Activated naive CD4-positive, alpha-beta T cell treated with anti-CD3 and anti-CD28 coated beads for 36 hours (primary cell): ENCODE measurements around the gene FRMD4A. TPM values are rescaled to one million over a fixed set of nuclear protein-coding genes. Genes with fewer than 3 reads are reported as not detected.
A peak's percentile ranks its signal among the peaks of the same experiment; 100 is the strongest.

ENCODE experiments used
- CTCF ChIA-PET: fragments of 350-600 bp; sonication (Branson Sonifier 250); formaldehyde crosslinking; loops from one replicate; lab custom pipeline; 2021; ENCODE audit warnings: antibody characterized with exemption; lab: Charles Lee
- DNase-seq: peaks from one replicate; pipeline ENCODE4 v3.0.0-alpha.2; 2020
- H3K27ac Mint-ChIP-seq: one replicate; pipeline ENCODE4 v1.8.0; 2021; ENCODE audit warnings: mild to moderate bottlenecking, mixed read lengths
- H3K27me3 Mint-ChIP-seq: one replicate; pipeline ENCODE4 v1.8.0; 2021; ENCODE audit warnings: low read depth, mixed read lengths
- H3K36me3 Mint-ChIP-seq: one replicate; pipeline ENCODE4 v1.8.0; 2021; ENCODE audit warnings: low read depth, mixed read lengths
- H3K4me1 Mint-ChIP-seq: one replicate; pipeline ENCODE4 v1.8.0; 2021; ENCODE audit warnings: low read depth, mixed read lengths
- H3K4me3 Mint-ChIP-seq: one replicate; pipeline ENCODE4 v1.8.0; 2021; ENCODE audit warnings: mild to moderate bottlenecking, moderate library complexity, mixed read lengths
- H3K9me3 Mint-ChIP-seq: one replicate; pipeline ENCODE4 v1.8.0; 2021; ENCODE audit warnings: mixed read lengths
- intact Hi-C: fragments of 100-400 bp; cut with micrococcal nuclease; formaldehyde crosslinking; loops from one replicate; pipeline ENCODE4 v1.15.1; 2023
- total RNA-seq, 2 experiments: library from RNA; stranded (reverse); gene quantifications; one replicate each; pipeline ENCODE4 v1.2.3, GENCODE V29; 2021

FRMD4A gene
- total RNA-seq, 2 experiments from 2014 or later = 0.69 to 1.1 TPM

DNA sequence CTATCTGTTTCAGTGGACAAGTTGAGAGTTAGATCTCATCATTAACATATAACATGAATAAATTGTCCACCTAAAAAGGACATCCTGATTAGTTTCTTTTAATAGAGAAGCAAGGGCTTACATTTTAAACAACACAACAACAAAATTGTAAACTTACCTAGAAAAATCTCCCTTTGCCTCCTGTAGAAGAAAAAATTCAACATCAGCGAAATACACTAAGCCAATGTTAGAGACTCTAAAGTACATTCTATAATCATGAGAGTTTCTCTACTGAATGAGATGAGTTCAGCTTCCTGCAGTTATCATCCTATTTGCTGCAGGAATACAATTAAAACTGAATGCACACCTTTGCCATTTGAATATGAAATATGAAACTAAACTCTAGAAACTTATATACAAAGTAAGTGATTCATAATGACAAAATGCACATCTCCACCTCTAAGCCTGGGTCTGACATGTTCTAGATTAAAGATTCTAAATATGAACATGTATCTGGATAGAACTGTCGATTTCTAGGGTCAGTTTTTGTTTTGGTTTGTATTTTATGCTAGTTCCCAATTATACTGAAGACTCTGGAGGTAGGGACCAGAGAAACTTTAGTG, 569.1 kb downstream of the FRMD4A start:
- peaks cover 18% of the 10 kb centered on the region for H3K4me1 Mint-ChIP-seq
- H3K4me3 Mint-ChIP-seq = no peak overlapping the region
- intact Hi-C loops = no loop called here
- H3K9me3 Mint-ChIP-seq = no peaks in the 10 kb centered on the region
- H3K36me3 Mint-ChIP-seq = no peaks in the 10 kb centered on the region
- no peak overlapping the region for H3K27ac Mint-ChIP-seq
- peaks cover 2% of the 10 kb centered on the region for H3K27me3 Mint-ChIP-seq
- DNase-seq = no peak
- CTCF ChIA-PET = interaction anchor here (1.1 kb wide), 1 partner anchor 15 kb away, joined by 6 read pairs; no protein-coding TSS in a partner anchor

DNA sequence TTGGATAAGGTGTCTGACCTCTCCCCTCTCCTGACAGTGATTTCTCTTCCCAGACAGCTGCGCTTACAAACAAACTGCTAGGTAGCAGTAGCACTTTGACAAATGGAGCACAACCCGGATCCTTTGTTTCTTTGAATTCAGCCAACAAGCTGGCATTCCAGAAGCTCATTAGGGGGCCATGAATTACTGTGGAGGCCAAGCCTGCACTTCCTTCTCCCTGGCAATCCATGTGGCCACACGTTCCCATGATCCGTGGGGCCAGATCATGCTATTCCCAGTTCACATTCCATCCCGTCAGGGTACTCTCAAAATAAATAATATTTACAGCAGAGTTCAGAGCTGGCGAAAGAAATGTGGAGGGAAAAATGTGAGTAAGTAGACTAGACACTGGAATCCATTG, 571.6 kb downstream of the FRMD4A start:
- H3K36me3 Mint-ChIP-seq = no peaks in the 10 kb centered on the region
- no peak for DNase-seq
- no peak overlapping the region for H3K4me3 Mint-ChIP-seq
- peaks cover 2% of the 10 kb centered on the region for H3K27me3 Mint-ChIP-seq
- intact Hi-C loops = no loop called here
- no peaks in the 10 kb centered on the region for H3K9me3 Mint-ChIP-seq
- CTCF ChIA-PET = no interaction called here
- no peak overlapping the region for H3K27ac Mint-ChIP-seq
- peaks cover 18% of the 10 kb centered on the region for H3K4me1 Mint-ChIP-seq

DNA sequence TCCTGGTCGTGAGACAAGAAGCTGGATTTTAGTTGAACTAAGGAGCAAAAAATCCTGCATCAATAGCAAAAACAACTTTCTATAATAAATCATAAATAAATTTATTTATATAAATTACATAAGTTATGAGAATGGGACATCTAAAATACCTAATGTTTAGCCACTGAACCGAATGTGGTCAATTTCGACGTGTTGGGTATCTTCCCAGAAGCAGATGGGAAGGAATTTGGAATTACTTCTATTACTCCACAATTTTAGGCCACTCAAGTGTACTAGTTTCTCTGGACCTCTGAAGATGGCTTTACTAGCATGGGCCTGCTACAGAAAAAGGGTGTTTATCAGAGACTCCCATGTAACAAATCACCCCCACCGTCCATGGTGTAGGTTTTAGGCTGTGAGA, 572.0 kb downstream of the FRMD4A start:
- intact Hi-C loops = no loop called here
- Mint-ChIP-seq H3K4me3 (no peak overlapping the region), H3K27ac (no peak overlapping the region), H3K9me3 (no peaks in the 10 kb centered on the region), H3K27me3 (peaks cover 2% of the 10 kb centered on the region), H3K4me1 (peaks cover 18% of the 10 kb centered on the region), H3K36me3 (no peaks in the 10 kb centered on the region)
- CTCF ChIA-PET = no interaction called here
- no peak for DNase-seq

DNA sequence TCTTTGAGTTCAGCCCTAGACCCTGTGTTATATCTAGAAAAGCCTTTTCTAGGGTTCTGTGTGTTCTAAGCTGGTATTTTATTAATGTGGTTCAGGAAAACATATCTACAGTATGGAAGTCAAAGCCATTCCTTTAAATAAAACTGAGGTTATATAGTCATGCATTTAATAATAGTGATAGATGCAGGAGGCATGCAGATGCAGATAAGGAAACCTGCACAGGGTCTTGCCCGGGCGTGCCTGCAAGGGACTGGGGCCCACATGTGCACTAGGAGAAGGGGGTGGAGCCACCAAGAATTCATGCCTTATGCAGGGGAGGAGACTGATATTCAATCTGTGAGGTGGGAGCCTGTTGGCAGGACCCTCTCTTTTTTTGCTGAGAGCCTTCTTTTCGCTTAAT, 572.4 kb downstream of the FRMD4A start:
- Mint-ChIP-seq H3K9me3 (no peaks in the 10 kb centered on the region), H3K4me3 (no peak overlapping the region), H3K27me3 (peaks cover 2% of the 10 kb centered on the region), H3K4me1 (peaks cover 18% of the 10 kb centered on the region), H3K27ac (no peak overlapping the region), H3K36me3 (no peaks in the 10 kb centered on the region)
- intact Hi-C loops = no loop called here
- DNase-seq = peak; percentile 25
- CTCF ChIA-PET = no interaction called here

DNA sequence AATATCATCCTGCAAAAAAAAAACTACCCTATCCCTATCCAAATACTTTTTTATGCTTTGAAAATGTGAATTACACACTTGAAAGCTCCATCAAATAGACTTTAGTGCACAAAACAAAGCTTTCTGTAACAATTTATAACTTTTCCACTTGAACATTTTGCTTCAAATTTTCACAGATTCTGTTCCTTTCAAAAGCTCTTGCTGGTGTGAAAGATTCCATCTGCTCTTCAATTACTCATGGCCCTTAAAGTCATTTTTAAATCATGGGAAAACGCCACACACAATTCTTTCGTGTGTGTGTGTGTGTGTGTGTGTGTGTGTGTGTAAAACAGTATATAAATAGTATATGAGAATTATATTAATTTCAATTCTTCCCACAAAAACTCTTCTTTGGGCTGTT, 576.4 kb downstream of the FRMD4A start:
- H3K9me3 Mint-ChIP-seq = no peaks in the 10 kb centered on the region
- H3K4me3 Mint-ChIP-seq = no peak overlapping the region
- intact Hi-C loops = no loop called here
- CTCF ChIA-PET = interaction anchor here (0.7 kb wide), 1 partner anchor 177 kb away, joined by 3 read pairs; no protein-coding TSS in a partner anchor
- H3K27ac Mint-ChIP-seq = no peak overlapping the region
- peaks cover 13% of the 10 kb centered on the region for H3K4me1 Mint-ChIP-seq
- H3K27me3 Mint-ChIP-seq = no peaks in the 10 kb centered on the region
- DNase-seq = no peak
- H3K36me3 Mint-ChIP-seq = no peaks in the 10 kb centered on the region

DNA sequence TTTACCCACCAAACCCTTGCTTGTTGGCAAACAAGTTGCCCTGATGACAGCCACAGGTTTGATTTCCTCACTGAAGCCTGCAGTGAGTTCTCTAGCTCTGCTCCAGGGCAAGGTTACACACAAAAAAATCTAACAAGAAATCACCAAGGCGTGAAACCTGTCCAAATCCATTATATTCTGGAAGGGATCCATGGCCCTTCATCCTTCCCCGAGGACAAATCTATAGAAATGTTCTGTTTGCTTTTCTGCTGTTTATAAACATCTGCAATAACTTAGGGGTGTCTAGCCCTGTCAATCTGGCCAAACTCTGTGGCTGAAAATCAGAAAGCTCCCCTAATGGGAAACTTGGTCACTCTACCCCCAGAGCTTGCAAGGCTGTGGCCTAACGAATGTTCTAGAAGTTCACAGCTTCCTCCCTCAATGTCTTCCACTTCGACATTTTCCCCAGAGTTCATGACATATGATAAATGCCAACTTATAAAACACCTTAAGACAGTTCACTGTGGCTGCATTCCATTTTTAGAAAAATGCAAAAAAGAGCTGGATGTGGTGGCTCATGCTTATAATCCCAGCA, 579.4 kb downstream of the FRMD4A start:
- no peak overlapping the region for H3K27ac Mint-ChIP-seq
- DNase-seq = no peak
- intact Hi-C loops = no loop called here
- H3K4me3 Mint-ChIP-seq = no peak overlapping the region
- no peaks in the 10 kb centered on the region for H3K27me3 Mint-ChIP-seq
- H3K36me3 Mint-ChIP-seq = no peaks in the 10 kb centered on the region
- CTCF ChIA-PET = interaction anchor here (0.7 to 1.1 kb wide), 2 partner anchors 20 to 26 kb away, joined by 3 read pairs; no protein-coding TSS in a partner anchor
- no peaks in the 10 kb centered on the region for H3K9me3 Mint-ChIP-seq
- H3K4me1 Mint-ChIP-seq = peaks cover 7% of the 10 kb centered on the region

DNA sequence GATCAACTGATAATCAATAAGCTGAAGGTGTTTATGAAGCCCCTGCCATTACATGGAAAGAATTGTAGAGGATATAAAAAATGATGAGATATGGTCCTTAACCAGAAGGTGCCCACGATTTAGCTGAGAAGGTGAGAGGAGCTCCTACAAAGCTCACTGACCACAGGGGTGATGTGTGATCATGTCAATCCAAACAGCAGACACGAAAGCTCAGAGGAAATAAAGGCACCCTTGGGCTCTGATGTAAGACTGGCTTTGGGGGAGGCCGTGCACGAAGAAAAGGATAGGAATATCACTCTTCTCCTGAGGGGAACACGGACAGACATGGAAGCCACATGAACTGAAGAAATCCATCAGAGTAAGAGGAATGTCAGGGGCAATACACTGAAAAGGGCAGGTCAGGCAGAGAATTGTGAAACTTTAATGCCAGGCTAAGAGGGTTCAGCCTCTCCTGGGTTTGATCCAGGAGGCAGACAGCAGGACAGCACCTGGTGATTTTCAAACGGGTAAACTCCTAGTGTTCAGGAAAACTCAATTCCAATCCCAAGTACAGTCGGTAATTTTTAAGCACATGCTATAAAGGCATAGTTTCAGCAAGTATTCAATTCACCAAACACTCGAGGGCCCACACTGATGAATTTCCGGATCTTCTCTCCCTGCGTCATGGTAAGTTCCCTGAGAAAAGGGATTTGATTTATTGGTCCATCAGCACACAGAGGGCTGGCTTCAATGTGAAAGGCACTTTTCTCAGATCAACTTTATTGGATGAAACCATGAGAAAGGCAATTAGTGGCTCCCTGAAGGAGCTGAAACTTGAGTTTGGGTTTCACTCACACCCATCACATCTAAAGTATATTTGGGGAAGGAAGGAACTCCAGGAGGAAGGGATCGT, 580.2 kb downstream of the FRMD4A start:
- Mint-ChIP-seq H3K36me3 (no peaks in the 10 kb centered on the region), H3K4me1 (peaks cover 7% of the 10 kb centered on the region), H3K4me3 (no peak overlapping the region), H3K27me3 (no peaks in the 10 kb centered on the region), H3K27ac (no peak overlapping the region), H3K9me3 (no peaks in the 10 kb centered on the region)
- DNase-seq = no peak
- intact Hi-C loops = no loop called here
- CTCF ChIA-PET = interaction anchor here (0.7 kb wide), 1 partner anchor 21 kb away, joined by 3 read pairs; no protein-coding TSS in a partner anchor

DNA sequence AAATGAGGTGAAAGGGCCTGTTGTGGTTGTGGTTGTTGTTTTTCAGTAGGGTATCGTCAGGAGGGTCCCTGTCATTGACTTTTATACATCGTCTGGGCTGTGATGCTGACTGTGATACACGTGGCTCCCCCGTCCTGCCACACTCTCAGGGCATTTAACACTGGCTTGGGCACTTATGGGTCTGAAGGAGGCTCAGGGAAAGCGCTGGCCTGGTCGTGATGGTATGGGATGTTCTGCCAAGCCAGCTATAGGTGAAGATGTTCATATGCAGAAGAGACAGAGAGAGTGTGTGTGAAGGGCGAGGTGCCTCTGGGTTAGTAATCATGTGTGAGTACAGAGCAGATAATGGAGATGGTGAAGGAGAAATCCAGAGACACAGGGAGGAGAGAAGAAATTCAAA, 585.5 kb downstream of the FRMD4A start:
- CTCF ChIA-PET = no interaction called here
- H3K9me3 Mint-ChIP-seq = no peaks in the 10 kb centered on the region
- no peaks in the 10 kb centered on the region for H3K36me3 Mint-ChIP-seq
- DNase-seq = no peak
- peaks cover 11% of the 10 kb centered on the region for H3K4me1 Mint-ChIP-seq
- intact Hi-C loops = no loop called here
- H3K4me3 Mint-ChIP-seq = no peak overlapping the region
- no peaks in the 10 kb centered on the region for H3K27me3 Mint-ChIP-seq
- H3K27ac Mint-ChIP-seq = no peak overlapping the region

DNA sequence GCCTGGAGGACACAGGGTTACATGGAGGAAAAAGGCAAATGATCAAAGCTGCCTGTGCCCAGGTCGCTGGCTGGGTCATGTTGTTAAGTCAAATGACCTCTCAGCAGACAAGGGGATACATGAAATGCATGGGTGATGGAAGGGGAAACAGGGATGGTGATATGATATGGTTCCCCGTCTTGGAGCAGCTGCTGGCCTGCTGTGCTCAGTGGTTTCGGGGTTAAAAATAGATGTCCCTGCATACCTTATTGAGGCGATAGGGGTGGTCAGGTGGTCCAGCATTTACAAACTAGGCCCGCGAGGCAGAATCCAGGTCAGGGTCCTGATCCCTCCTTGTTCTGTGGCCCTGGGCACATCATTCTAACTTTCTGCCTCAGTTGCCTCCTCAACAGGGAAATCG, 586.8 kb downstream of the FRMD4A start:
- no peak overlapping the region for H3K4me3 Mint-ChIP-seq
- no peaks in the 10 kb centered on the region for H3K9me3 Mint-ChIP-seq
- H3K4me1 Mint-ChIP-seq = peaks cover 11% of the 10 kb centered on the region
- intact Hi-C loops = no loop called here
- no peaks in the 10 kb centered on the region for H3K36me3 Mint-ChIP-seq
- DNase-seq = no peak
- no peak overlapping the region for H3K27ac Mint-ChIP-seq
- CTCF ChIA-PET = interaction anchor here (0.6 kb wide), 1 partner anchor 22 kb away, joined by 3 read pairs; no protein-coding TSS in a partner anchor
- no peaks in the 10 kb centered on the region for H3K27me3 Mint-ChIP-seq

DNA sequence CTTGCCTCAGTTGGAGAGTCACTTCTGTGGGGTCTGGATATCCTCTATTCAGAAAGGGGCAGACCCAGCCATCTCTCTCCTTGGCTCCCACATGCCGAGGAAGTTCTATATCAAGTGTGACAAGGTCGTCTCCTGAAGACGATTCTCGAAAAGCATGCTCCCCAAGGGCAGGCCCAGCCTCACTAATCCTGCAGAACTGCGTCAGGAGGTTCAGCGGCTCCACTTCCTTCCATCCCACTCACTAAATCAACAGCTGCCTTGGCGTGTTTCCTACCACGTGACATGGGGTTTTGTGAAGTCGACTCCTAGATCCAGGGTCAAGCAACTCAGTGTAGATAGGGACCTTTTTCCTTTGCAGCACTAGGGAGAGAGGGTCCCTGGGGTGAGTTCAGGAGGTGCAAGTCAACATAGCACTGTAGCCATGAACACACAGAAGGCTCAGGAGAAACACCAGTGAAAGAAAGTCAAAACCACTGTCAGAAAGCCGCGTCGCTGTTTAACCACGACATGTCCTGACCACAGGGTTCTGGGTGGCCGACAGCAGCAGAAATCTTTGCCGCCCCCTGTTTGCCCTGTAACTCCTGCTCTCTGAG, 587.5 kb downstream of the FRMD4A start:
- Mint-ChIP-seq H3K27me3 (no peaks in the 10 kb centered on the region), H3K9me3 (no peaks in the 10 kb centered on the region), H3K36me3 (no peaks in the 10 kb centered on the region), H3K27ac (no peak overlapping the region), H3K4me3 (no peak overlapping the region), H3K4me1 (peaks cover 11% of the 10 kb centered on the region)
- peak; percentile 7 for DNase-seq
- CTCF ChIA-PET = no interaction called here
- intact Hi-C loops = no loop called here

DNA sequence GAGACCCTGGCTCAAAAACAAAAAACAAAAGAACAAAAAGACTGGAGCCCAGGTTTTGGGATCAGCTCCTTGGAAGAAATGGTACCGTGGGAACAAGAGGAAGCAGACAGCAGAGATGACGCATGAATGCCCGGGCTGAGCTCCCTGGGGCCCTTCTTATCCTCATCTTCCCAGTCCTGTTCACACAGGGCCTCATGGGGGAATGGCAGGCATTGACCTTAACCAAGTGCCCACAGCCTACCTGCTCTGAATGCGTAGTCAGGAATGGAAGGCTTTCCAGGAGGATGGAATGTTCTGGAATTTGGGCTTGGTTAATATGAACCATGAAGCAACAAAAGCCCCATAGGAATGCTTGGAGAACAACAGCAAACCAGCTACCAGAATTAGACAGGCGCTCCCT, 589.3 kb downstream of the FRMD4A start:
- intact Hi-C loops = no loop called here
- Mint-ChIP-seq H3K9me3 (no peaks in the 10 kb centered on the region), H3K4me3 (no peak overlapping the region), H3K36me3 (no peaks in the 10 kb centered on the region), H3K27ac (no peak overlapping the region), H3K4me1 (peaks cover 6% of the 10 kb centered on the region), H3K27me3 (no peaks in the 10 kb centered on the region)
- no peak for DNase-seq
- CTCF ChIA-PET = no interaction called here

DNA sequence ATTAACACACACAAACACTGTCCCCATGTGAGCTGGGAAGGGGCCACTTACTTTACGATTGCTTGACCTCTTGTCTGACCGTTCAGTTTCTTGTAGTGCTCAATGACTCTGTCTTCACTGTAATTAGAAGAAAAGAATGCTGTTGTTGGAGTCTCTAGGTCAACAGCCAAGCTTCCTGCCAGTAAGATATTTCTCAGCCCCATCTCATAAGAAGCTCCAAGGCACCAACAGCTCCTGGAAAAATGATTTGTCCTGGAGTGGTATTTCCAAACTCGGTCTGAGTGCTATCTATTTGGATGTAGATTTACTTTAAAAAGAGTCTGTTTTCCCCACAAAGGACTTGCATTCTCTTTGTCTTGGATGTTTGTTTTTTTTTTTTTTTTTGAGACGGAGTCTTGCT, 590.3 kb downstream of the FRMD4A start:
- intact Hi-C loops = no loop called here
- Mint-ChIP-seq H3K36me3 (no peaks in the 10 kb centered on the region), H3K9me3 (no peaks in the 10 kb centered on the region), H3K4me3 (no peak overlapping the region), H3K27me3 (no peaks in the 10 kb centered on the region), H3K4me1 (peaks cover 4% of the 10 kb centered on the region), H3K27ac (no peak overlapping the region)
- CTCF ChIA-PET = interaction anchor here (0.6 kb wide), 1 partner anchor 119 kb away, joined by 3 read pairs; no protein-coding TSS in a partner anchor
- no peak for DNase-seq
